MM.1S (cell line): Measurements from ENCODE around the gene WFIKKN1.

ENCODE experiments used
- DNase-seq: peaks from one replicate; pipeline ENCODE4 v3.0.0-alpha.2; 2015
- H2AFZ ChIP-seq: fragments of 300-600 bp; sonication (generic); 2 replicates; pipeline ENCODE4 v1.6.0; 2016; ENCODE audit warnings: antibody characterized with exemption, low read length
- H3F3A ChIP-seq: fragments of 300-600 bp; sonication (generic); 2 replicates; pipeline ENCODE4 v1.6.1; 2016; ENCODE audit warnings: mild to moderate bottlenecking, antibody characterized with exemption, low read length, moderate library complexity, mixed read lengths; ENCODE audit not compliant: insufficient read depth
- H3K27ac ChIP-seq: fragments of 300-600 bp; sonication (generic); 2 replicates; pipeline ENCODE4 v1.5.1; 2016; ENCODE audit warnings: mild to moderate bottlenecking, low read length
- H3K27me3 ChIP-seq: fragments of 300-600 bp; sonication (generic); replicated peaks from 2 replicates; pipeline ENCODE4 v1.6.0; 2016; ENCODE audit warnings: low read length; ENCODE audit not compliant: insufficient read depth
- H3K36me3 ChIP-seq: fragments of 300-600 bp; sonication (generic); replicated peaks from 2 replicates; pipeline ENCODE4 v1.6.1; 2016; ENCODE audit warnings: mild to moderate bottlenecking, low read length, mixed read lengths; ENCODE audit not compliant: insufficient read depth
- H3K4me1 ChIP-seq: fragments of 300-600 bp; sonication (generic); 2 replicates; pipeline ENCODE4 v1.6.1; 2016; ENCODE audit warnings: low read length, mixed read lengths
- H3K4me2 ChIP-seq: fragments of 300-600 bp; sonication (generic); 2 replicates; pipeline ENCODE4 v1.6.0; 2016; ENCODE audit warnings: low read depth, low read length
- H3K4me3 ChIP-seq: fragments of 300-600 bp; sonication (generic); 2 replicates; pipeline ENCODE4 v1.5.1; 2016; ENCODE audit warnings: low read length, mixed read lengths
- H3K79me2 ChIP-seq: fragments of 300-600 bp; sonication (generic); 2 replicates; pipeline ENCODE4 v1.6.1; 2016; ENCODE audit warnings: mixed run types, low read length, mixed read lengths
- H3K9ac ChIP-seq: fragments of 300-600 bp; sonication (generic); 2 replicates; pipeline ENCODE4 v1.6.1; 2016; ENCODE audit warnings: low read length, mixed read lengths
- H3K9me2 ChIP-seq: fragments of 300-600 bp; sonication (generic); replicated peaks from 2 replicates; pipeline ENCODE4 v1.6.1; 2016; ENCODE audit warnings: mild to moderate bottlenecking, low read length, mixed read lengths; ENCODE audit not compliant: insufficient read depth
- H3K9me3 ChIP-seq: fragments of 300-600 bp; sonication (generic); replicated peaks from 2 replicates; pipeline ENCODE4 v1.6.1; 2016; ENCODE audit warnings: mild to moderate bottlenecking, low read length, mixed read lengths; ENCODE audit not compliant: insufficient read depth
- H4K20me1 ChIP-seq: fragments of 300-600 bp; sonication (generic); 2 replicates; pipeline ENCODE4 v1.6.1; 2016; ENCODE audit warnings: mild to moderate bottlenecking, low read length, moderate library complexity, mixed read lengths; ENCODE audit not compliant: insufficient read depth
- EZH2 ChIP-seq: fragments of 300-600 bp; sonication (generic); optimal IDR thresholded peaks from 2 replicates; pipeline ENCODE3; 2017; ENCODE audit warnings: low read depth, mild to moderate bottlenecking, antibody characterized with exemption, low read length, mixed read lengths
- EZH2phosphoT487 ChIP-seq: fragments of 300-600 bp; sonication (generic); IDR thresholded peaks from 2 replicates; pipeline ENCODE4 v1.6.1; 2018; ENCODE audit warnings: antibody characterized with exemption, low read length
- TF ChIP-seq, protein P1 (sequence below): fragments of 300-600 bp; sonication (generic); IDR thresholded peaks from 2 replicates; pipeline ENCODE4 v1.5.1; 2016; ENCODE audit warnings: antibody characterized with exemption, low read length, mixed read lengths

Gene WFIKKN1

DNA sequence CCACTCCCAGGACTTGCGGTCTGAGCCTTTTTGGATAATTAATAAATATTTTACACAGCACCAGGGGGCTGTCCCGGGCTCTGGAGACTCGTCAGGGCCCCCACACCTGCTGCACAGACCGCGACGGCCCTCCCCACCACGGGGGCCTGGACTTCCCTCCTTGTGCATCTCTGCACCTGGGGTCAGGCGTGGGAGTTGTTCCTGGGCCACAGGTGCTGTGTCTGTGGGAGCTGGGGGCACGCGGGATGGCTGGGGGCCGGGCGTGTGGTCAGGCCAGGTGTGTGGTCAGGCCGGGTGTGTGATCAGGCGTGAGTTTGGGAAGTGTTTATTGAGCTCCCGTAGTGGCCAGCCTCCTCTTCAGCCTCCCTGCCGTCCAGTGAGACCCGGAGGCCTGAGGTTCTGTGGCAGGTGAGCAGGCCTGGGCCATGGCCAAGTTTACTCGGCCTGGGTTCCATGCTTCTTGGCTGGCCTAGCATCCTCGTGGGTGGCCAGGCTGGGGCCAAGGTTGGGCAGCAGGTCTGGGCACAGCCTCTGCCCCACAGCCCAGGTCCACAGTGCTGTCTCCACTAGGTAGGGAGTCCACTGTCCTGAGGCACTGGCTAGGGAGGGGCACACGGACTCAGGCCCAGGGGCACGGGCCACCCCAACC lies 47.5 kb downstream of the WFIKKN1 start:
- Histone ChIP-seq H3K9me2 (no peaks in the 10 kb centered on the region), H3K9me3 (no peaks in the 10 kb centered on the region), H3K36me3 (no peaks in the 10 kb centered on the region), H3K4me2 (no peak overlapping the region), H2AFZ (no peak overlapping the region), H3K27ac (no peak overlapping the region), H3K27me3 (no peaks in the 10 kb centered on the region), H3K4me3 (no peak overlapping the region), H3F3A (0 out of 2 replicates have a peak, but pooled peaks cover 4% of the 10 kb centered on the region), H3K9ac (no peak overlapping the region), H3K79me2 (peaks cover 28% of the 10 kb centered on the region), H4K20me1 (no peaks in the 10 kb centered on the region), H3K4me1 (peaks cover 8% of the 10 kb centered on the region; the same call in 1 of the 2 replicates)
- DNase-seq = no peak
- TF ChIP-seq EZH2 (no peak), EZH2phosphoT487 (no peak)

GRCh38 chr16:678858-679813 lies 48.4 kb downstream of the WFIKKN1 start:
- Histone ChIP-seq H3K4me3 (no peak overlapping the region), H3K27ac (no peak overlapping the region), H2AFZ (peak overlapping the region; percentile 58; the same call in 1 of the 2 replicates), H3K36me3 (no peaks in the 10 kb centered on the region), H3K27me3 (no peaks in the 10 kb centered on the region), H3K4me2 (peak overlapping the region; percentile 59; the same call in 1 of the 2 replicates), H3K4me1 (peaks cover 8% of the 10 kb centered on the region; the same call in 1 of the 2 replicates), H3K79me2 (peaks cover 32% of the 10 kb centered on the region), H4K20me1 (no peaks in the 10 kb centered on the region), H3F3A (0 out of 2 replicates have a peak, but pooled peaks cover 4% of the 10 kb centered on the region), H3K9me3 (no peaks in the 10 kb centered on the region), H3K9ac (no peak overlapping the region), H3K9me2 (no peaks in the 10 kb centered on the region)
- TF ChIP-seq EZH2 = no peak
- TF ChIP-seq EZH2phosphoT487 = no peak
- DNase-seq = no peak

GRCh38 chr16:679814-680624 lies 49.2 kb downstream of the WFIKKN1 start, which contains the start of gene STUB1:
Gene STUB1, plus strand, starts transcription at chr16:680410. Its CDS starts 116 bp downstream, at chr16:680526.
- H3K4me1 ChIP-seq = peaks cover 8% of the 10 kb centered on the region; the same call in 1 of the 2 replicates
- peak; percentile 81 for DNase-seq
- H3K9me2 ChIP-seq = no peaks in the 10 kb centered on the region
- H3K9me3 ChIP-seq = no peaks in the 10 kb centered on the region
- peak within 1 kb of the TSS; percentile 86 for H2AFZ ChIP-seq
- 0 out of 2 replicates have a peak, but pooled peaks cover 4% of the 10 kb centered on the region for H3F3A ChIP-seq
- H3K36me3 ChIP-seq = no peaks in the 10 kb centered on the region
- H4K20me1 ChIP-seq = no peaks in the 10 kb centered on the region
- peak within 1 kb of the TSS; percentile 71; the same call in 1 of the 2 replicates for H3K27ac ChIP-seq
- peak within 1 kb of the TSS; percentile 93 for H3K4me2 ChIP-seq
- peaks cover 32% of the 10 kb centered on the region for H3K79me2 ChIP-seq
- H3K9ac ChIP-seq = peak within 1 kb of the TSS; percentile 72
- H3K27me3 ChIP-seq = no peaks in the 10 kb centered on the region
- no peak for TF ChIP-seq EZH2
- TF ChIP-seq, protein P1, sequence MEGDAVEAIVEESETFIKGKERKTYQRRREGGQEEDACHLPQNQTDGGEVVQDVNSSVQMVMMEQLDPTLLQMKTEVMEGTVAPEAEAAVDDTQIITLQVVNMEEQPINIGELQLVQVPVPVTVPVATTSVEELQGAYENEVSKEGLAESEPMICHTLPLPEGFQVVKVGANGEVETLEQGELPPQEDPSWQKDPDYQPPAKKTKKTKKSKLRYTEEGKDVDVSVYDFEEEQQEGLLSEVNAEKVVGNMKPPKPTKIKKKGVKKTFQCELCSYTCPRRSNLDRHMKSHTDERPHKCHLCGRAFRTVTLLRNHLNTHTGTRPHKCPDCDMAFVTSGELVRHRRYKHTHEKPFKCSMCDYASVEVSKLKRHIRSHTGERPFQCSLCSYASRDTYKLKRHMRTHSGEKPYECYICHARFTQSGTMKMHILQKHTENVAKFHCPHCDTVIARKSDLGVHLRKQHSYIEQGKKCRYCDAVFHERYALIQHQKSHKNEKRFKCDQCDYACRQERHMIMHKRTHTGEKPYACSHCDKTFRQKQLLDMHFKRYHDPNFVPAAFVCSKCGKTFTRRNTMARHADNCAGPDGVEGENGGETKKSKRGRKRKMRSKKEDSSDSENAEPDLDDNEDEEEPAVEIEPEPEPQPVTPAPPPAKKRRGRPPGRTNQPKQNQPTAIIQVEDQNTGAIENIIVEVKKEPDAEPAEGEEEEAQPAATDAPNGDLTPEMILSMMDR = no peak
- no peak for TF ChIP-seq EZH2phosphoT487
- peak within 1 kb of the TSS; percentile 84 for H3K4me3 ChIP-seq
